ENCODE measurements around the gene TEX12. TPM values are rescaled to one million over a fixed set of nuclear protein-coding genes. Genes with fewer than 3 reads are reported as not detected.
"Not testable (repeated sequence)": the region's sequence is repeated elsewhere in the genome, so short reads cannot be mapped to it uniquely, and the experiment has no call there.

The TEX12 gene
- total and polyA plus RNA-seq, 4 donors = 0.57 to 0.97 TPM; not detected in 2

- Histone ChIP-seq H3K36me3 (ENCODE audit: control insufficient read depth in 1 of 2, insufficient read depth in 2 of 2, low read length in 1 of 2) (no peaks in the 10 kb centered on the region), H3K4me1 (ENCODE audit: control insufficient read depth in 1 of 2, insufficient read depth in 2 of 2, low read length in 2 of 2) (no peaks in the 10 kb centered on the region), H3K27me3 (ENCODE audit: control insufficient read depth in 1 of 2, insufficient read depth in 2 of 2, low read length in 1 of 2) (no peaks in the 10 kb centered on the region), H3K9me3 (ENCODE audit: control insufficient read depth, low read length) (peaks cover 2% of the 10 kb centered on the region), H3K27ac (ENCODE audit: low read depth in 1 of 2, low read length in 2 of 2) (no peak overlapping the region), H3K4me3 (ENCODE audit: low read length in 2 of 2) (no peak overlapping the region)
- DNase-seq (no peak), ATAC-seq (ENCODE audit: low FRiP score) (no peak)
- WGBS, 2 donors = 92 to 95% methylated on average over 3 of the region's 3 CpGs
- intact Hi-C loops (cut with DNase I) = no loop called here
Observed at GRCh38 chr11:112143597-112143996, 23.6 kb upstream of the TEX12 start.

GRCh38 chr11:112150517-112150916 lies 16.7 kb upstream of the TEX12 start:
- intact Hi-C loops (cut with DNase I) = no loop called here
- H3K4me1 ChIP-seq (ENCODE audit: control insufficient read depth in 1 of 2, insufficient read depth in 2 of 2, low read length in 2 of 2) = no peaks in the 10 kb centered on the region
- no peak overlapping the region for H3K27ac ChIP-seq (ENCODE audit: low read depth in 1 of 2, low read length in 2 of 2)
- no peak overlapping the region for H3K4me3 ChIP-seq (ENCODE audit: low read length in 2 of 2)
- DNase-seq (no peak), ATAC-seq (ENCODE audit: low FRiP score) (no peak)
- 54 to 61% methylated on average over 5 of the region's 5 CpGs for WGBS, 2 donors
- no peaks in the 10 kb centered on the region for H3K36me3 ChIP-seq (ENCODE audit: control insufficient read depth in 1 of 2, insufficient read depth in 2 of 2, low read length in 1 of 2)
- no peaks in the 10 kb centered on the region for H3K9me3 ChIP-seq (ENCODE audit: control insufficient read depth, low read length)
- H3K27me3 ChIP-seq (ENCODE audit: control insufficient read depth in 1 of 2, insufficient read depth in 2 of 2, low read length in 1 of 2) = no peaks in the 10 kb centered on the region

- Histone ChIP-seq H3K36me3 (ENCODE audit: control insufficient read depth in 1 of 2, insufficient read depth in 2 of 2, low read length in 1 of 2) (no peaks in the 10 kb centered on the region), H3K27ac (ENCODE audit: low read depth in 1 of 2, low read length in 2 of 2) (no peak overlapping the region), H3K9me3 (ENCODE audit: control insufficient read depth, low read length) (no peaks in the 10 kb centered on the region), H3K27me3 (ENCODE audit: control insufficient read depth in 1 of 2, insufficient read depth in 2 of 2, low read length in 1 of 2) (no peaks in the 10 kb centered on the region), H3K4me1 (ENCODE audit: control insufficient read depth in 1 of 2, insufficient read depth in 2 of 2, low read length in 2 of 2) (no peaks in the 10 kb centered on the region), H3K4me3 (ENCODE audit: low read length in 2 of 2) (no peak overlapping the region)
- intact Hi-C loops (cut with DNase I) = no loop called here
- DNase-seq (no peak), ATAC-seq (ENCODE audit: low FRiP score) (no peak)
- 79 to 80% methylated on average over 5 of the region's 5 CpGs for WGBS, 2 donors
Observed at GRCh38 chr11:112156153-112156955, 10.8 kb upstream of the TEX12 start.

GRCh38 chr11:112156956-112157766 lies 10.0 kb upstream of the TEX12 start:
- no peaks in the 10 kb centered on the region for H3K9me3 ChIP-seq (ENCODE audit: control insufficient read depth, low read length)
- WGBS, 2 donors = 70 to 71% methylated on average over 4 of the region's 4 CpGs
- no peak for DNase-seq
- no peaks in the 10 kb centered on the region for H3K4me1 ChIP-seq (ENCODE audit: control insufficient read depth in 1 of 2, insufficient read depth in 2 of 2, low read length in 2 of 2)
- H3K27me3 ChIP-seq (ENCODE audit: control insufficient read depth in 1 of 2, insufficient read depth in 2 of 2, low read length in 1 of 2) = no peaks in the 10 kb centered on the region
- ATAC-seq (ENCODE audit: low FRiP score) = no peak
- no peak overlapping the region for H3K4me3 ChIP-seq (ENCODE audit: low read length in 2 of 2)
- no peaks in the 10 kb centered on the region for H3K36me3 ChIP-seq (ENCODE audit: control insufficient read depth in 1 of 2, insufficient read depth in 2 of 2, low read length in 1 of 2)
- intact Hi-C loops (cut with DNase I) = no loop called here
- H3K27ac ChIP-seq (ENCODE audit: low read depth in 1 of 2, low read length in 2 of 2) = no peak overlapping the region

- no peak for ATAC-seq (ENCODE audit: low FRiP score)
- H3K9me3 ChIP-seq (ENCODE audit: control insufficient read depth, low read length) = no peaks in the 10 kb centered on the region
- H3K36me3 ChIP-seq (ENCODE audit: control insufficient read depth in 1 of 2, insufficient read depth in 2 of 2, low read length in 1 of 2) = no peaks in the 10 kb centered on the region
- H3K27ac ChIP-seq (ENCODE audit: low read depth in 1 of 2, low read length in 2 of 2) = no peak overlapping the region
- H3K4me3 ChIP-seq (ENCODE audit: low read length in 2 of 2) = no peak overlapping the region
- no peaks in the 10 kb centered on the region for H3K27me3 ChIP-seq (ENCODE audit: control insufficient read depth in 1 of 2, insufficient read depth in 2 of 2, low read length in 1 of 2)
- H3K4me1 ChIP-seq (ENCODE audit: control insufficient read depth in 1 of 2, insufficient read depth in 2 of 2, low read length in 2 of 2) = no peaks in the 10 kb centered on the region
- intact Hi-C loops (cut with DNase I) = no loop called here
- DNase-seq = no peak
- 87% methylated on average over 7 of the region's 7 CpGs for WGBS, 2 donors
Observed at GRCh38 chr11:112159098-112160065, 7.8 kb upstream of the TEX12 start.

- DNase-seq = no peak
- Histone ChIP-seq H3K9me3 (ENCODE audit: control insufficient read depth, low read length) (no peaks in the 10 kb centered on the region), H3K27me3 (ENCODE audit: control insufficient read depth in 1 of 2, insufficient read depth in 2 of 2, low read length in 1 of 2) (no peaks in the 10 kb centered on the region), H3K36me3 (ENCODE audit: control insufficient read depth in 1 of 2, insufficient read depth in 2 of 2, low read length in 1 of 2) (no peaks in the 10 kb centered on the region), H3K27ac (ENCODE audit: low read depth in 1 of 2, low read length in 2 of 2) (no peak overlapping the region), H3K4me3 (ENCODE audit: low read length in 2 of 2) (no peak overlapping the region), H3K4me1 (ENCODE audit: control insufficient read depth in 1 of 2, insufficient read depth in 2 of 2, low read length in 2 of 2) (no peaks in the 10 kb centered on the region)
- intact Hi-C loops (cut with DNase I) = no loop called here
- no peak for ATAC-seq (ENCODE audit: low FRiP score)
- 42 to 74% methylated on average over 2 of the region's 2 CpGs for WGBS, 2 donors
Observed at GRCh38 chr11:112160091-112160848, 6.9 kb upstream of the TEX12 start.

GRCh38 chr11:112161012-112161411 lies 6.2 kb upstream of the TEX12 start:
- Histone ChIP-seq H3K36me3 (ENCODE audit: control insufficient read depth in 1 of 2, insufficient read depth in 2 of 2, low read length in 1 of 2) (no peaks in the 10 kb centered on the region), H3K9me3 (ENCODE audit: control insufficient read depth, low read length) (no peaks in the 10 kb centered on the region), H3K27ac (ENCODE audit: low read depth in 1 of 2, low read length in 2 of 2) (no peak overlapping the region), H3K4me3 (ENCODE audit: low read length in 2 of 2) (no peak overlapping the region), H3K4me1 (ENCODE audit: control insufficient read depth in 1 of 2, insufficient read depth in 2 of 2, low read length in 2 of 2) (no peaks in the 10 kb centered on the region), H3K27me3 (ENCODE audit: control insufficient read depth in 1 of 2, insufficient read depth in 2 of 2, low read length in 1 of 2) (no peaks in the 10 kb centered on the region)
- no peak for ATAC-seq (ENCODE audit: low FRiP score)
- intact Hi-C loops (cut with DNase I) = no loop called here
- 59 to 62% methylated on average over 1 of the region's 1 CpG for WGBS, 2 donors
- no peak for DNase-seq

- ATAC-seq (ENCODE audit: low FRiP score); H3K27me3 ChIP-seq (ENCODE audit: control insufficient read depth in 1 of 2, insufficient read depth in 2 of 2, low read length in 1 of 2); H3K4me3 ChIP-seq (ENCODE audit: low read length in 2 of 2); H3K9me3 ChIP-seq (ENCODE audit: control insufficient read depth, low read length); H3K36me3 ChIP-seq (ENCODE audit: control insufficient read depth in 1 of 2, insufficient read depth in 2 of 2, low read length in 1 of 2); H3K27ac ChIP-seq (ENCODE audit: low read depth in 1 of 2, low read length in 2 of 2); H3K4me1 ChIP-seq (ENCODE audit: control insufficient read depth in 1 of 2, insufficient read depth in 2 of 2, low read length in 2 of 2); intact Hi-C loops (cut with DNase I); DNase-seq: not testable (repeated sequence)
- 89 to 93% methylated on average over 1 of the region's 1 CpG for WGBS, 2 donors
Observed at GRCh38 chr11:112162200-112162599, 5.0 kb upstream of the TEX12 start.

Measured in aorta (tissue), 5 donors.